ENCODE results near the gene SCTR.
A peak's percentile ranks its signal among the peaks of the same experiment; 100 is the strongest.

The SCTR gene

GRCh38 chr2:119416299-119416923, 107.9 kb downstream of the SCTR start:
- no peak for TF ChIP-seq CTCF (IDR thresholded peaks at IDR 0.05; ENCODE audit: low read depth, low read length)
- Histone ChIP-seq H3K9me3 (no peaks in the 10 kb centered on the region), H3K36me3 (no peaks in the 10 kb centered on the region), H3K4me3 (ENCODE audit: low read depth, low read length) (no peak overlapping the region), H3K4me1 (no peaks in the 10 kb centered on the region), H3K27me3 (no peaks in the 10 kb centered on the region)
- DNase-seq = no peak

DNA sequence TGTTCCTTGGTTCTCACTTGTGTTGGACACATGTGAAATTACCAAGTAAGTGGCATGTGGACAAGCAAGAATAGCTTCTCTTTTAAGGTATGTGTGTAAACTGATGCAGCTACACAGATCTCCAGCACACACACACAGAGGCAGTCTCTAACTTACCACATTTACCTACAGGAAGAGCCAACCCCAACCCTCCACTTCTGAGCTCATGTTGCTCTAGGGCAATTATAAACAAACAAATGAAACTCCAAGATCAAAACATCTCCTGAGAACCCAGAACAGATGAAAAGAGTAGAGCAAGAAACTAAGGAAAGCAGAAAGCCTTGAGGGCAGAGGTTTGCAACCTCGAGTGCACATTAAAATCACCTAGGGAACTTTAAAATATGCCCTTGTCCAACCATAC, 108.7 kb downstream of the SCTR start:
- no peaks in the 10 kb centered on the region for H3K9me3 ChIP-seq
- no peak overlapping the region for H3K4me3 ChIP-seq (ENCODE audit: low read depth, low read length)
- no peak for DNase-seq
- H3K36me3 ChIP-seq = no peaks in the 10 kb centered on the region
- H3K27me3 ChIP-seq = no peaks in the 10 kb centered on the region
- no peak for TF ChIP-seq CTCF (IDR thresholded peaks at IDR 0.05; ENCODE audit: low read depth, low read length)
- H3K4me1 ChIP-seq = no peaks in the 10 kb centered on the region

DNA sequence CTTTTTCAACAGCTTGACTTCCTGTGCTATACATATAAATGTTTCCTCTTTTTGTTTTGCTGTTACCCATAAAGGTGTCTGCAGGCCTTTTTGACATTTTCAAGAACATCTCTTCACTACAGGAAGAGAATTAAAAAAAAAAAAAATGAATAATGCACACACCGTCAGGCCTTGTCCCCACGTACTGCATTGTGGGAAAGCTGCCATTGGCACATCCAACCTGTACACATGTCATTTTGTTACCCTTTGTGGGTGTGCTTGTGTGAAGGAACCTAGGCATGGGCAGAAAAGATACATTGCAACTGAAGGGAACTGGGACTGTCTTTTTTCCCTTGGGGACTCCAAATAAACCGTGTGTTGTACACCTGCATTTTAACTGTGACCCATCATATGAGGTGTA, 109.4 kb downstream of the SCTR start:
- Histone ChIP-seq H3K36me3 (no peaks in the 10 kb centered on the region), H3K4me1 (no peaks in the 10 kb centered on the region), H3K9me3 (no peaks in the 10 kb centered on the region), H3K4me3 (ENCODE audit: low read depth, low read length) (no peak overlapping the region), H3K27me3 (no peaks in the 10 kb centered on the region)
- no peak for TF ChIP-seq CTCF (IDR thresholded peaks at IDR 0.05; ENCODE audit: low read depth, low read length)
- no peak for DNase-seq

DNA sequence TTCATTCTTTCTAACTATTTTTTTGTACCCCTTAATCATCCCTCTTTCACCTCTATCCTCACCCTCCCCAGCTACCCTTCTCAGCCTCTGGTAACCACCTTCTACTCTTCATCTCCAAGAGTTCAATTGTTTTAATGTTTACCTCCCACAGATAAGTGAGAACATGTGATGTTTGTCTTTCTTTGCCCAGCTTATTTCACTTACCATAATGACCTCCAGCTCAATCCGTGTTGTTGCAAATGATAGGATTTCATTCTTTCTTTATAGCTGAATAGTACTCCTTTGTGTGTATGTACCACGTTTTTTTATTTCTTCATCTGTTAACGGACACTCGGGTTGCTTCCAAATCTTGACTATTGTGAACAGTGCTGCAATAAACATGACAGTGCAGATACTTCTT, 114.8 kb downstream of the SCTR start:
- Histone ChIP-seq H3K9me3 (no peaks in the 10 kb centered on the region), H3K27me3 (no peaks in the 10 kb centered on the region), H3K4me1 (no peaks in the 10 kb centered on the region), H3K4me3 (ENCODE audit: low read depth, low read length) (no peak overlapping the region), H3K36me3 (no peaks in the 10 kb centered on the region)
- DNase-seq = no peak
- no peak for TF ChIP-seq CTCF (IDR thresholded peaks at IDR 0.05; ENCODE audit: low read depth, low read length)

- no peaks in the 10 kb centered on the region for H3K9me3 ChIP-seq
- no peaks in the 10 kb centered on the region for H3K27me3 ChIP-seq
- no peaks in the 10 kb centered on the region for H3K36me3 ChIP-seq
- TF ChIP-seq CTCF (IDR thresholded peaks at IDR 0.05; ENCODE audit: low read depth, low read length) = no peak
- no peaks in the 10 kb centered on the region for H3K4me1 ChIP-seq
- no peak for DNase-seq
- H3K4me3 ChIP-seq (ENCODE audit: low read depth, low read length) = no peak overlapping the region
Observed at GRCh38 chr2:119408221-119408619, 116.1 kb downstream of the SCTR start.

GRCh38 chr2:119407430-119408220, 116.7 kb downstream of the SCTR start:
- TF ChIP-seq CTCF (IDR thresholded peaks at IDR 0.05; ENCODE audit: low read depth, low read length) = peak; percentile 71
- no peak overlapping the region for H3K4me3 ChIP-seq (ENCODE audit: low read depth, low read length)

More at GRCh38 chr2:119407430-119408220, 116.7 kb downstream of the SCTR start:
- no peaks in the 10 kb centered on the region for H3K9me3 ChIP-seq
- no peaks in the 10 kb centered on the region for H3K4me1 ChIP-seq
- DNase-seq = peak; percentile 28
- no peaks in the 10 kb centered on the region for H3K36me3 ChIP-seq
- no peaks in the 10 kb centered on the region for H3K27me3 ChIP-seq
